22Rv1 (cell line): Measurements from ENCODE around the gene CFLAR.

Experiments used
- CTCF ChIP-seq: fragments of 450-650 bp; IDR thresholded peaks from 2 replicates; pipeline ENCODE4 v1.5.1; 2017; ENCODE audit warnings: mild to moderate bottlenecking
- ZFX ChIP-seq: fragments of 450-650 bp; IDR thresholded peaks from 2 replicates; pipeline ENCODE4 v1.6.1; 2017; ENCODE audit warnings: antibody characterized with exemption, borderline replicate concordance

GRCh38 chr2:201172279-201172678 lies 56.3 kb downstream of the CFLAR start:
- no peak for TF ChIP-seq CTCF
- TF ChIP-seq ZFX = no peak
